Ectodermal cell (in vitro differentiated cells): Measurements from ENCODE around the gene RRP15.

ENCODE experiments used
- H3K27ac ChIP-seq: 2 replicates; pipeline ENCODE4 v1.7.0; 2013; ENCODE audit warnings: mild to moderate bottlenecking, low read depth, low read length; ENCODE audit not compliant: insufficient read depth, poor library complexity, severe bottlenecking
- H3K27me3 ChIP-seq: 2 replicates; pipeline ENCODE4 v1.7.0; 2013; ENCODE audit warnings: mild to moderate bottlenecking, low read length; ENCODE audit not compliant: insufficient read depth, control insufficient read depth, poor library complexity, severe bottlenecking
- H3K36me3 ChIP-seq: one replicate; pipeline ENCODE4 v1.7.0; 2013; ENCODE audit warnings: low read length; ENCODE audit not compliant: control insufficient read depth, insufficient read depth
- H3K4me1 ChIP-seq: one replicate; pipeline ENCODE4 v1.7.0; 2013; ENCODE audit warnings: low read length; ENCODE audit not compliant: control insufficient read depth, insufficient read depth
- H3K4me3 ChIP-seq: 2 replicates; pipeline ENCODE4 v1.7.0; 2013; ENCODE audit warnings: low read depth, low read length, control low read depth; ENCODE audit not compliant: insufficient read depth
- H3K9me3 ChIP-seq: 2 replicates; pipeline ENCODE4 v1.7.0; 2013; ENCODE audit warnings: mild to moderate bottlenecking, low read length, moderate library complexity; ENCODE audit not compliant: control insufficient read depth
- WGBS, 2 experiments: methylation state at CpG; one replicate each; pipeline ENCODE4 v1.1.7; 2013; ENCODE audit warnings: missing lambda C conversion rate in 2 of 2; 5-methylcytosine and 5-hydroxymethylcytosine counted together

Gene RRP15

GRCh38 chr1:218366322-218367052 is 81.4 kb downstream of the RRP15 start:
- WGBS, 2 experiments = 89 to 93% methylated on average over 4 to 5 of the region's 5 CpGs
- Histone ChIP-seq H3K36me3 (no peaks in the 10 kb centered on the region), H3K27me3 (no peaks in the 10 kb centered on the region), H3K4me3 (no peak overlapping the region), H3K27ac (no peak overlapping the region), H3K9me3 (no peaks in the 10 kb centered on the region), H3K4me1 (no peaks in the 10 kb centered on the region)

DNA sequence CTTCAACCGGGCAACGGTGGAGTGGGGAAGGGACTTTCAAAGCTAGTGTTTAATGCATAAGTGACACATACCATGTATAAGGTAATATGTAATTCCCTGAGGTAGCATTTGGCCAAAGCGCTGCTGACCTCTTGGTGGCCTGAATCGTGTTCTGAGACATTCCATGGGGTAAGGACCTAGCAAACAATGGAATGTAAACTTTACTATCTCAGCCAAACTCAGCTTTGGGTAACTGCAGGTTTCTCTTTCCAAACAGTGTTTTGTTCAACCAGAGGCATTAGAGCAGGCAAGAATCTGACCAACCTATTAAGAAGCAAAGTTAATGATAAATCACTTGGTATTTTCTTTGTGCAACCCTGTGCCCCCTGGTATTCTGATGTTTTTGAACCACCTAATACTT is 82.0 kb downstream of the RRP15 start:
- WGBS, 2 experiments = 90% methylated on average over 4 of the region's 4 CpGs
- H3K36me3 ChIP-seq = no peaks in the 10 kb centered on the region
- H3K27me3 ChIP-seq = no peaks in the 10 kb centered on the region

GRCh38 chr1:218368686-218369085 is 83.6 kb downstream of the RRP15 start:
- no peaks in the 10 kb centered on the region for H3K4me1 ChIP-seq

More for the DNA sequence above, 82.0 kb downstream of the RRP15 start:
- Histone ChIP-seq H3K27ac (no peak overlapping the region), H3K4me3 (no peak overlapping the region), H3K9me3 (no peaks in the 10 kb centered on the region), H3K4me1 (no peaks in the 10 kb centered on the region)

GRCh38 chr1:218369688-218370511 is 84.8 kb downstream of the RRP15 start:
- no peaks in the 10 kb centered on the region for H3K4me1 ChIP-seq
- H3K27me3 ChIP-seq = no peaks in the 10 kb centered on the region
- H3K4me3 ChIP-seq = no peak overlapping the region
- no peak overlapping the region for H3K27ac ChIP-seq
- no peaks in the 10 kb centered on the region for H3K9me3 ChIP-seq
- WGBS, 2 experiments = 96 to 99% methylated on average over 2 of the region's 2 CpGs
- no peaks in the 10 kb centered on the region for H3K36me3 ChIP-seq

More at GRCh38 chr1:218368686-218369085, 83.6 kb downstream of the RRP15 start:
- H3K27me3 ChIP-seq = no peaks in the 10 kb centered on the region
- no peaks in the 10 kb centered on the region for H3K9me3 ChIP-seq
- no peak overlapping the region for H3K4me3 ChIP-seq
- no peaks in the 10 kb centered on the region for H3K36me3 ChIP-seq
- no peak overlapping the region for H3K27ac ChIP-seq
- 91 to 96% methylated on average over 7 of the region's 7 CpGs for WGBS, 2 experiments

GRCh38 chr1:218371927-218372672 is 87.0 kb downstream of the RRP15 start:
- WGBS, 2 experiments = 94 to 96% methylated on average over 8 of the region's 8 CpGs
- Histone ChIP-seq H3K4me1 (no peaks in the 10 kb centered on the region), H3K27ac (no peak overlapping the region), H3K36me3 (no peaks in the 10 kb centered on the region), H3K27me3 (no peaks in the 10 kb centered on the region), H3K9me3 (no peaks in the 10 kb centered on the region), H3K4me3 (no peak overlapping the region)

GRCh38 chr1:218374401-218375353 is 89.6 kb downstream of the RRP15 start:
- Histone ChIP-seq H3K4me3 (no peak overlapping the region), H3K36me3 (no peaks in the 10 kb centered on the region), H3K27ac (no peak overlapping the region), H3K27me3 (no peaks in the 10 kb centered on the region), H3K4me1 (no peaks in the 10 kb centered on the region), H3K9me3 (no peaks in the 10 kb centered on the region)
- WGBS, 2 experiments = 87 to 89% methylated on average over 6 to 7 of the region's 7 CpGs

GRCh38 chr1:218376722-218377121 is 91.6 kb downstream of the RRP15 start:
- Histone ChIP-seq H3K27me3 (no peaks in the 10 kb centered on the region), H3K4me3 (no peak overlapping the region), H3K4me1 (no peaks in the 10 kb centered on the region), H3K9me3 (no peaks in the 10 kb centered on the region), H3K36me3 (no peaks in the 10 kb centered on the region), H3K27ac (no peak overlapping the region)
- 88 to 93% methylated on average over 2 of the region's 2 CpGs for WGBS, 2 experiments

DNA sequence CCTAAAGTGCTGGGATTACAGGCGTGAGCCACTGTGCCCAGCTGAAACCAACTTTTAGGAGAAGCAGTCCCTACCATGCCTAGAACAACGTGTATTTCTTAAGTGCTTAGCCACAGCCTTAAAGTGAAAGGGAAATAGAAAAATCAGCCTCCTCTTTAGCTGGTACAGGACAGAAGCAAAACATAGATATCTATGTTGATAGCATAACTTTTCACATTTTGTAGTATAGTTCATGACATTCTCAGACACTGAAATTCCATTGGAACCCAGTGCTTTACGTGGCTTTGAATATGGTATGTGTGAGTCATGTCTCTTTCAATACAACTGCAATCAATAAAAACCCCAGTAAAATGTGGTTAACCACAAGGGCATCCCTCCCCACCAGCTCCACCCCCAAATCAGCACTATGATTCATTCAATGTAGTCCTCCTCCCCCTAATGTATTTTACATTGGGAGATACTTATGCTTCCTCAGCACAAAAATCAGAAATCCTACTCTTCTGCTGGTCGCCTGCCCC is 92.1 kb downstream of the RRP15 start:
- no peak overlapping the region for H3K27ac ChIP-seq
- no peaks in the 10 kb centered on the region for H3K9me3 ChIP-seq
- no peaks in the 10 kb centered on the region for H3K4me1 ChIP-seq
- no peak overlapping the region for H3K4me3 ChIP-seq
- no peaks in the 10 kb centered on the region for H3K36me3 ChIP-seq
- 90 to 92% methylated on average over 3 to 4 of the region's 4 CpGs for WGBS, 2 experiments
- H3K27me3 ChIP-seq = no peaks in the 10 kb centered on the region
